HFFc6 (cell line): ENCODE results near the gene FLNA. TPM values are rescaled to one million over a fixed set of nuclear protein-coding genes. Genes with fewer than 3 reads are reported as not detected.

ENCODE experiments used
- DNase-seq: peaks from one replicate; pipeline ENCODE4 v3.0.0-alpha.2; 2018
- H3K27ac Mint-ChIP-seq: 2 replicates; pipeline ENCODE4 v1.8.0; 2020; ENCODE audit warnings: mild to moderate bottlenecking, mixed read lengths
- H3K27me3 Mint-ChIP-seq: 2 replicates; pipeline ENCODE4 v1.8.0; 2021; ENCODE audit warnings: mild to moderate bottlenecking, moderate library complexity, mixed read lengths; ENCODE audit not compliant: insufficient read depth
- H3K36me3 Mint-ChIP-seq: 2 replicates; pipeline ENCODE4 v1.8.0; 2021; ENCODE audit warnings: low read depth, mixed read lengths
- H3K4me1 Mint-ChIP-seq: 2 replicates; pipeline ENCODE4 v1.8.0; 2020; ENCODE audit warnings: low read depth, mixed read lengths
- H3K4me3 Mint-ChIP-seq: 2 replicates; pipeline ENCODE4 v1.8.0; 2020; ENCODE audit warnings: mild to moderate bottlenecking, moderate library complexity, mixed read lengths
- H3K9me3 Mint-ChIP-seq: 2 replicates; pipeline ENCODE4 v1.8.0; 2020; ENCODE audit warnings: mild to moderate bottlenecking, mixed read lengths
- total RNA-seq, 6 experiments: library from RNA; stranded (reverse); fragmentation: NEBNext Ultra II Directional; extraction: Animal tissue kit (Norgen Biotek cat#: 25700); gene quantifications; 2 replicates in 1 of 6; 3 replicates in 5 of 6; pipeline ENCODE4 v1.2.3, GENCODE V29; 2021
- TF ChIP-seq, protein P1 (sequence below): fragments of 200-600 bp; sonication (generic); IDR thresholded peaks from 2 replicates; pipeline ENCODE4 v1.5.0; 2021; ENCODE audit warnings: antibody characterized with exemption, mild to moderate bottlenecking

The FLNA gene
- total RNA-seq, 6 experiments from 2014 or later = 2,260 to 2,886 (median 2,666) TPM

DNA sequence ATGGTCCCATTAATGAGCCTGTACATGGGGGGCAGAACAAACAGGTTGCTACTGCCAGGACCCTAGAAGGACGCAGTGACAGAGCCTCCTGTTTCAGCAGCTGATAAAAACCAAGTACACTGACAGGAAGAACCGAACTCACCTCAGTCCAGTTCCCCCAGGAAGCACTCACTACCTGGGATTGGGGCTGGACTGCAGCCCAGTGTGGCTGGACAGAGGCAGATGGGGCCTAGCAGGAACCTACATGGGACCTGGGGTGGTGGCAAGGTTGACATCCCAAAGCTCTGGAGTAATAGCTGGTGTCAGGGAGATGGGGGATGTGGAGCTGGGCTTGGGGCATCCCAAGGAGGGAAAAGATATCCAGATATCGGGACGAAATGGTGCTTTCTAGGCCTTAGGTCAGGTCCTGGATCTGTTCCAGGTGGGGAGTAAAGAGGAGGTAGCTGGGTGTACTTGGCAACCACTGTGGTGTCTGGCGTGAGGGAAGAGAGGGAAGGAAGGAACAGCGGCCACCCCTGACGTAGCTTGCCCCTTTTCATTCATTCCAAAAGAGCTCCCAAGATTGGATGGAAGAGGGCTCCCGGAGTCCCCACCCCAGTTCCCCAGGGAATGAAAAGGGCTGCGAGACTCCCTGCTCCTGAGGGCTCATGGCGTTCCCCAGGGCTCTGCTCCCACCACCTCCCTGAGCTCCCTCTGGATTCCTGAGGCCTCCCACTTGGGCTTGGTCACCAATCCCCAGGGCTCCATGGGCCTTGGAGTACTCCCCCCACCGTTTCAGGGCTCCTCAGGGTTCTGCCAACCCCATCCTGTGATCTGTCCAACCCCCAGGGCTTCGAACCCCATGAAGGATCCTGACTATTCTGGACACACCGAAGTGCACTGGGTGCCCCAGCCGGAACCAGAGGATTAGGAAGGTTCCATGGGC lies 9.2 kb upstream of the FLNA start:
- H3K36me3 Mint-ChIP-seq = peaks cover 6% of the 10 kb centered on the region; the same call in 1 of the 2 replicates
- peaks cover 11% of the 10 kb centered on the region for H3K4me1 Mint-ChIP-seq
- DNase-seq = no peak
- H3K27ac Mint-ChIP-seq = no peak overlapping the region
- no peaks in the 10 kb centered on the region for H3K9me3 Mint-ChIP-seq
- TF ChIP-seq, protein P1, sequence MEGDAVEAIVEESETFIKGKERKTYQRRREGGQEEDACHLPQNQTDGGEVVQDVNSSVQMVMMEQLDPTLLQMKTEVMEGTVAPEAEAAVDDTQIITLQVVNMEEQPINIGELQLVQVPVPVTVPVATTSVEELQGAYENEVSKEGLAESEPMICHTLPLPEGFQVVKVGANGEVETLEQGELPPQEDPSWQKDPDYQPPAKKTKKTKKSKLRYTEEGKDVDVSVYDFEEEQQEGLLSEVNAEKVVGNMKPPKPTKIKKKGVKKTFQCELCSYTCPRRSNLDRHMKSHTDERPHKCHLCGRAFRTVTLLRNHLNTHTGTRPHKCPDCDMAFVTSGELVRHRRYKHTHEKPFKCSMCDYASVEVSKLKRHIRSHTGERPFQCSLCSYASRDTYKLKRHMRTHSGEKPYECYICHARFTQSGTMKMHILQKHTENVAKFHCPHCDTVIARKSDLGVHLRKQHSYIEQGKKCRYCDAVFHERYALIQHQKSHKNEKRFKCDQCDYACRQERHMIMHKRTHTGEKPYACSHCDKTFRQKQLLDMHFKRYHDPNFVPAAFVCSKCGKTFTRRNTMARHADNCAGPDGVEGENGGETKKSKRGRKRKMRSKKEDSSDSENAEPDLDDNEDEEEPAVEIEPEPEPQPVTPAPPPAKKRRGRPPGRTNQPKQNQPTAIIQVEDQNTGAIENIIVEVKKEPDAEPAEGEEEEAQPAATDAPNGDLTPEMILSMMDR = no peak
- H3K4me3 Mint-ChIP-seq = no peak overlapping the region
- H3K27me3 Mint-ChIP-seq = peaks cover 3% of the 10 kb centered on the region

DNA sequence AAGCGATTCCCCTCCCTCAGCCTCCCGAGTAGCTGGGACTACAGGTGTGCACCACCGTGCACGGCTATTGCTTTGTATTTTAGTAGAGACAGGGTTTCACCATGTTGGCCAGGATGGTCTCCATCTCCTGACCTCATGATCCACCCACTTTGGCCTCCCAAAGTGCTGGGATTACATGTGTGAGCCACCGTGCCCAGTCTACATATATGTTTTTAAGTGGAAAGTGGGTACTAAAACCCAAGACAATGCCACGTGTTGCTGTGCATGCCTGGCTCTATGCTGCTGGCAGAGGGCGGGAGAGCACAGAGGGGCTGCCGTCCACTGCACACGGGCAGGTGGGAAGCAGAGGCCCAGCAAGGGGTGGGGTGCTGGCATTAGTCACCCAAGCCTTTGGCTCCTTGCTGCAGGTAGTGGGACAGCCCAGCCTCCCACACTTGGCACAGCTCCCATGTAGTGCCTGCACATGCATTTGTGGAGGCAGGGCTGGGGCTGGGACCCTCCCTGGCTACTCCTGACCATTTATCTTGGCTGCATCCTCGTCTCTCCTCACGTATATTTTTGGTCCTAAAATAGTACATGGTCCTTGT lies 8.1 kb upstream of the FLNA start:
- Mint-ChIP-seq H3K27ac (no peak overlapping the region), H3K4me1 (peaks cover 11% of the 10 kb centered on the region), H3K9me3 (no peaks in the 10 kb centered on the region), H3K27me3 (peaks cover 3% of the 10 kb centered on the region), H3K36me3 (peaks cover 6% of the 10 kb centered on the region; the same call in 1 of the 2 replicates), H3K4me3 (no peak overlapping the region)
- TF ChIP-seq, protein P1 = no peak
- DNase-seq = no peak

DNA sequence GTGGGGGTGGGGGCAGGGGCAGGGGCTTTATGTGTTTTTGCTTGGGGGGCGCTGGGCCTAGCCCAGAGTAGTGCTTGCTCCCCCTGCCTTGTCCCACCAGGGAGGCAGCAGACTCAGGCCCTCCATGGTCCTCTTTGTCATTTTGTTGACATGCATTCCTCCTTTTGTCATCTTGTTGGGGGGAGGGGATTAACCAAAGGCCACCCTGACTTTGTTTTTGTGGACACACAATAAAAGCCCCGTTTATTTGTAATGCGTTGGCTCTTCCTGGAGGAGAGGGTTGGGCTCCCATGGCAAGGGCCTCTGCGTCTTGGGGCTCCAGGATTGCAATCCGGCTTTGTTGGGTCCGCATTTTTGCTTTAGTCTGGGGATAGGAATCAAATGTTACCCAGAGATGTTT lies 6.8 kb upstream of the FLNA start:
- H3K27ac Mint-ChIP-seq = no peak overlapping the region
- H3K36me3 Mint-ChIP-seq = peaks cover 6% of the 10 kb centered on the region; the same call in 1 of the 2 replicates
- H3K9me3 Mint-ChIP-seq = no peaks in the 10 kb centered on the region
- no peak for DNase-seq
- peaks cover 16% of the 10 kb centered on the region for H3K4me1 Mint-ChIP-seq
- H3K27me3 Mint-ChIP-seq = peaks cover 3% of the 10 kb centered on the region
- TF ChIP-seq, protein P1 = no peak
- H3K4me3 Mint-ChIP-seq = no peak overlapping the region

DNA sequence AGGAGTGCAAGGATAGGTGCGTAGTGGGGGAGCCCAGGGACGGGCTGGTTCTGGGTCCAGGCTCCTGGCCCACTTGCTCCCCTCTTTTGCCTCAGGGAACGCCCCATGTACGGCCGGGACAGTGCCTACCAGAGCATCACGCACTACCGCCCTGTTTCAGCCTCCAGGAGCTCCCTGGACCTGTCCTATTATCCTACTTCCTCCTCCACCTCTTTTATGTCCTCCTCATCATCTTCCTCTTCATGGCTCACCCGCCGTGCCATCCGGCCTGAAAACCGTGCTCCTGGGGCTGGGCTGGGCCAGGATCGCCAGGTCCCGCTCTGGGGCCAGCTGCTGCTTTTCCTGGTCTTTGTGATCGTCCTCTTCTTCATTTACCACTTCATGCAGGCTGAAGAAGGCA lies 6.4 kb upstream of the FLNA start:
- Mint-ChIP-seq H3K36me3 (peaks cover 6% of the 10 kb centered on the region; the same call in 1 of the 2 replicates), H3K9me3 (no peaks in the 10 kb centered on the region), H3K4me1 (peaks cover 16% of the 10 kb centered on the region), H3K27me3 (peaks cover 3% of the 10 kb centered on the region), H3K27ac (peak overlapping the region; percentile 94), H3K4me3 (peak overlapping the region; percentile 91)
- no peak for DNase-seq
- TF ChIP-seq, protein P1 = no peak

DNA sequence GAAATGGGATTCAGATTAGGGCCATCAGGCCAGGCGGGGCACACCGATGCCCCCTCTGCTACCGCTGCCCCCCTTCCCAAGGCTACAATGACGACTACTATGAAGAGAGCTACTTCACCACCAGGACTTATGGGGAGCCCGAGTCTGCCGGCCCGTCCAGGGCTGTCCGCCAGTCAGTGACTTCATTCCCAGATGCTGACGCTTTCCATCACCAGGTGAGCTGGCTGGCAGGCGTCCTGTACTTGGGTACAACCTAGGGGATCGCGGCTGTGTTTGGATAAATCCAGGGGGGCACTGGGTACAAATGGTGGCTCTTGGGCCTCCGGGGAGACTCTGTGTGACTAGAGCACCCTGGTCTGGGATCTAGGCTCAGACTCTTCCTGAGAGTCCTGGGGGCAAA lies 5.7 kb upstream of the FLNA start:
- TF ChIP-seq, protein P1 = no peak
- Mint-ChIP-seq H3K9me3 (no peaks in the 10 kb centered on the region), H3K36me3 (peaks cover 6% of the 10 kb centered on the region; the same call in 1 of the 2 replicates)

More for the DNA sequence above, 5.7 kb upstream of the FLNA start:
- Mint-ChIP-seq H3K27ac (peak overlapping the region; percentile 94), H3K4me3 (peak overlapping the region; percentile 91), H3K4me1 (peaks cover 16% of the 10 kb centered on the region), H3K27me3 (peaks cover 3% of the 10 kb centered on the region)
- DNase-seq = no peak
